IMR-90 (cell line): ENCODE data around the gene MAGEF1. TPM values are rescaled to one million over a fixed set of nuclear protein-coding genes. Genes with fewer than 3 reads are reported as not detected.

Source experiments
- ATAC-seq: fragments of 200-7000 bp; cut with Tn5 transposase; 2 replicates; pipeline ENCODE4 v1.9.1; 2020; ENCODE audit warnings: low read depth, mild to moderate bottlenecking, moderate library complexity
- BruUV-seq: library from RNA; stranded (reverse); fragments of 400-500 nt; replicated peaks from 2 replicates; lab custom pipeline; 2021; lab: Mats Ljungman, UMichigan
- CTCF ChIA-PET: fragments of 300-600 bp; formaldehyde crosslinking; extraction: SDS; loops from one replicate; lab custom pipeline; 2021; ENCODE audit warnings: antibody characterized with exemption; lab: Yijun Ruan, JAX
- POLR2A ChIA-PET: fragments of 300-600 bp; sonication (Branson Sonifier 250); formaldehyde crosslinking; loops from one replicate; lab custom pipeline; 2022; ENCODE audit warnings: antibody characterized with exemption; ENCODE audit not compliant: unreplicated experiment; lab: Charles Lee
- DNase-seq: peaks from one replicate; pipeline ENCODE4 v3.0.0; 2013
- H2AFZ ChIP-seq: replicated peaks from 2 replicates; pipeline ENCODE3; 2013; ENCODE audit warnings: low read length, mild to moderate bottlenecking; ENCODE audit not compliant: poor library complexity
- H2AK5ac ChIP-seq: 2 replicates; pipeline ENCODE4 v1.6.1; 2013; ENCODE audit warnings: low read depth, low read length, inconsistent platforms
- H2AK9ac ChIP-seq: replicated peaks from 2 replicates; pipeline ENCODE3; 2013; ENCODE audit warnings: mild to moderate bottlenecking, low read depth, low read length, moderate library complexity; ENCODE audit not compliant: poor library complexity
- H2BK120ac ChIP-seq: 2 replicates; pipeline ENCODE4 v1.6.1; 2013; ENCODE audit warnings: low read depth, low read length, inconsistent platforms
- H2BK15ac ChIP-seq: 3 replicates; pipeline ENCODE4 v1.6.1; 2013; ENCODE audit warnings: low read depth, low read length, inconsistent platforms
- H2BK20ac ChIP-seq: 2 replicates; pipeline ENCODE4 v1.6.1; 2013; ENCODE audit warnings: low read depth, mild to moderate bottlenecking, inconsistent platforms, low read length, moderate library complexity
- H2BK5ac ChIP-seq: 2 replicates; pipeline ENCODE4 v1.6.1; 2013; ENCODE audit warnings: mild to moderate bottlenecking, low read depth, low read length, inconsistent platforms; ENCODE audit not compliant: poor library complexity, severe bottlenecking
- H3K14ac ChIP-seq: replicated peaks from 2 replicates; pipeline ENCODE4 v1.6.1; 2013; ENCODE audit warnings: low read depth, low read length, inconsistent platforms
- H3K18ac ChIP-seq: 2 replicates; pipeline ENCODE4 v1.6.1; 2013; ENCODE audit warnings: low read depth, low read length, control low read depth
- H3K23ac ChIP-seq: 2 replicates; pipeline ENCODE4 v1.6.1; 2013; ENCODE audit warnings: low read depth, low read length, inconsistent platforms
- H3K27ac ChIP-seq: 2 replicates; pipeline ENCODE4 v1.5.1; 2013; ENCODE audit warnings: mild to moderate bottlenecking, control low read depth, low read length; ENCODE audit not compliant: insufficient read depth
- H3K27me3 ChIP-seq: 2 replicates; pipeline ENCODE4 v1.6.1; 2013; ENCODE audit warnings: low read length; ENCODE audit not compliant: control insufficient read depth, insufficient read depth
- H3K36me3 ChIP-seq: 2 replicates; pipeline ENCODE4 v1.6.1; 2013; ENCODE audit warnings: low read length, mixed read lengths; ENCODE audit not compliant: control insufficient read depth, insufficient read depth
- H3K4ac ChIP-seq: 2 replicates; pipeline ENCODE4 v1.6.1; 2013; ENCODE audit warnings: low read depth, low read length, inconsistent platforms
- H3K4me1 ChIP-seq: 2 replicates; pipeline ENCODE4 v1.6.1; 2013; ENCODE audit warnings: low read length, mixed read lengths; ENCODE audit not compliant: control insufficient read depth, insufficient read depth
- H3K4me2 ChIP-seq: 2 replicates; pipeline ENCODE4 v1.6.1; 2013; ENCODE audit warnings: low read depth, mild to moderate bottlenecking, control low read depth, low read length, moderate library complexity
- H3K4me3 ChIP-seq: 2 replicates; pipeline ENCODE4 v1.5.1; 2013; ENCODE audit warnings: low read depth, mild to moderate bottlenecking, control low read depth, low read length, moderate library complexity; ENCODE audit not compliant: insufficient read depth
- H3K56ac ChIP-seq: 2 replicates; pipeline ENCODE4 v1.6.1; 2013; ENCODE audit warnings: low read length, inconsistent platforms; ENCODE audit not compliant: insufficient read depth; ENCODE audit errors: extremely low read depth
- H3K79me1 ChIP-seq, 2 experiments: 2 replicates each; pipeline ENCODE4 v1.6.1; 2013; ENCODE audit warnings: low read length in 2 of 2, inconsistent platforms in 1 of 2, low read depth in 1 of 2
- H3K9ac ChIP-seq: 2 replicates; pipeline ENCODE4 v1.6.1; 2013; ENCODE audit warnings: low read depth, low read length, control low read depth
- H3K9me1 ChIP-seq: 2 replicates; pipeline ENCODE4 v1.6.1; 2013; ENCODE audit warnings: low read length, inconsistent platforms; ENCODE audit not compliant: insufficient read depth
- H3K9me3 ChIP-seq: 2 replicates; pipeline ENCODE4 v1.6.1; 2013; ENCODE audit warnings: low read length; ENCODE audit not compliant: control insufficient read depth, insufficient read depth
- H4K20me1 ChIP-seq: 2 replicates; pipeline ENCODE4 v1.6.1; 2013; ENCODE audit warnings: low read length, inconsistent platforms; ENCODE audit not compliant: insufficient read depth
- H4K5ac ChIP-seq: 2 replicates; pipeline ENCODE4 v1.6.1; 2013; ENCODE audit warnings: mild to moderate bottlenecking, low read depth, low read length, control low read depth
- H4K8ac ChIP-seq, 2 experiments: 2 replicates each; pipeline ENCODE4 v1.6.1; 2013; ENCODE audit warnings: low read depth in 2 of 2, low read length in 2 of 2, control low read depth in 1 of 2, inconsistent platforms in 1 of 2
- H4K91ac ChIP-seq: 2 replicates; pipeline ENCODE4 v1.6.1; 2013; ENCODE audit warnings: low read depth, low read length, inconsistent platforms; ENCODE audit not compliant: insufficient read depth
- BHLHE40 ChIP-seq: fragments of 150-350 bp; IDR thresholded peaks from 2 replicates; pipeline ENCODE4 v1.6.1; 2016; ENCODE audit warnings: mild to moderate bottlenecking, low read depth, low read length
- MAFK ChIP-seq: IDR thresholded peaks from 2 replicates; pipeline ENCODE4 v1.6.1; 2012; ENCODE audit warnings: low read depth, low read length, improper control_type of control experiment
- POLR2A ChIP-seq: IDR thresholded peaks from 2 replicates; pipeline ENCODE4 v1.6.1; 2012; ENCODE audit warnings: mild to moderate bottlenecking, low read depth, low read length
- RCOR1 ChIP-seq: IDR thresholded peaks from 2 replicates; pipeline ENCODE4 v1.6.1; 2012; ENCODE audit warnings: mild to moderate bottlenecking, low read length, improper control_type of control experiment; ENCODE audit not compliant: insufficient replicate concordance
- WGBS, 2 experiments: methylation state at CpG; one replicate each; pipeline versions ENCODE4 v1.1.5 to v1.1.7; 2013; ENCODE audit warnings: missing lambda C conversion rate in 2 of 2; ENCODE audit not compliant: insufficient read length in 1 of 2; ENCODE audit errors: extremely low coverage in 2 of 2; 5-methylcytosine and 5-hydroxymethylcytosine counted together
- dilution Hi-C: fragments of 300-500 bp; cut with HindIII; formaldehyde crosslinking; loops from one replicate; pipeline ENCODE4 v1.14.3; 2018; ENCODE audit warnings: low sequenced_read_pairs; ENCODE audit not compliant: unreplicated experiment
- in situ Hi-C: fragments of 300-500 bp; cut with MboI; formaldehyde crosslinking; loops from 3 replicates; pipeline ENCODE4 v1.14.3; 2019; ENCODE audit warnings: low sequenced_read_pairs, inconsistent platforms, mixed read lengths
- intact Hi-C: fragments of 100-400 bp; cut with micrococcal nuclease; formaldehyde crosslinking; loops from 2 replicates; pipeline ENCODE4 v1.10.0; 2022
- polyA plus RNA-seq, 3 experiments: library from polyadenylated mRNA; depleted of rRNA; stranded (reverse); fragments of >200 nt; gene quantifications; 2 replicates each; pipeline ENCODE4 v1.2.3, GENCODE V29; 2012; ENCODE audit warnings: low replicate concordance in 1 of 3
- total RNA-seq: library from RNA; depleted of rRNA; stranded (reverse); fragments of >200 nt; gene quantifications from 2 replicates; pipeline ENCODE4 v1.2.3, GENCODE V29; 2012
- TF ChIP-seq, protein P1 (sequence below): fragments of 150-350 bp; IDR thresholded peaks from 2 replicates; pipeline ENCODE4 v1.6.1; 2017; ENCODE audit warnings: mild to moderate bottlenecking, antibody characterized with exemption, low read length, low read depth

Gene MAGEF1
- total and polyA plus RNA-seq, 2 of the 4 experiments (the other 2 are of a cell fraction): 10.6 to 19.4 TPM

DNA sequence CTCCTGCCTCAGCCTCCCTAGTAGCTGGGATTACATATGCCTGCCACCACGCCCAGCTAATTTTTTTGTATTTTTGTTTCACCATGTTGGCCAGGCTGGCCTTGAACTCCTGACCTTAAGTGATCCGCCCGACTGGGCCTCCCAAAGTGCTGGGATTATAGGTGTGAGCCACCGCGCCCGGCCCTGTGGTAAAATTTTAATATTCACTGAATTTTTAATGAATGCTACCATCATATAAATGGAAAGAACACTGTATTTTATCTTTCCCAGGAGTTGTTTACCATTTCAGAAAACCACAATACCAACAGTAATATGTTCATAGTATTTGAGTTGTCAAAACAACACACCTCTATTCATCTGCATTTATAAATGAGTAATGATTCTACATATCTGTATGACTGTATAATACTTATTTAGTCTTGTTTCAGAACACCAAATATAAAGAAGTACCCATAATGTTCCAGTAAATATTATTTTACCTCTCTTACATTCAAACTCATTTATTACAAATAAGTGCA, 16.2 kb upstream of the MAGEF1 start:
- WGBS, 2 experiments: no CpG with 5 or more reads among the region's 6 CpGs
- ATAC-seq (no peak), DNase-seq (no peak)
- Histone ChIP-seq H2BK20ac (no peak overlapping the region), H4K8ac (no peak overlapping the region), H3K9me1 (no peaks in the 10 kb centered on the region), H2AK5ac (no peak overlapping the region), H4K91ac (no peak overlapping the region), H3K27ac (no peak overlapping the region), H3K27me3 (peaks cover 12% of the 10 kb centered on the region), H3K79me1 (no peaks in the 10 kb centered on the region), H3K4me3 (no peak overlapping the region), H3K9me3 (no peaks in the 10 kb centered on the region), H3K56ac (no peak overlapping the region), H4K5ac (no peak overlapping the region), H3K36me3 (no peaks in the 10 kb centered on the region), H3K4me1 (peaks cover 3% of the 10 kb centered on the region; the same call in 1 of the 2 replicates), H3K4me2 (no peak overlapping the region), H3K9ac (no peak overlapping the region), H4K20me1 (no peaks in the 10 kb centered on the region), H3K14ac (no peak overlapping the region), H2BK120ac (no peak overlapping the region), H3K4ac (no peak overlapping the region), H2BK15ac (no peak overlapping the region), H2AK9ac (no peak overlapping the region), H2AFZ (no peak overlapping the region), H3K23ac (no peak overlapping the region), H3K18ac (no peak overlapping the region), H2BK5ac (no peak overlapping the region)
- CTCF ChIA-PET: interaction anchor here (1.0 to 1.3 kb wide), 2 partner anchors 8 to 167 kb away, joined by 3 to 4 read pairs; no protein-coding TSS in a partner anchor
- dilution Hi-C loops (no loop called here), in situ Hi-C loops (no loop called here), intact Hi-C loops (no loop called here)
- TF ChIP-seq, protein P1, sequence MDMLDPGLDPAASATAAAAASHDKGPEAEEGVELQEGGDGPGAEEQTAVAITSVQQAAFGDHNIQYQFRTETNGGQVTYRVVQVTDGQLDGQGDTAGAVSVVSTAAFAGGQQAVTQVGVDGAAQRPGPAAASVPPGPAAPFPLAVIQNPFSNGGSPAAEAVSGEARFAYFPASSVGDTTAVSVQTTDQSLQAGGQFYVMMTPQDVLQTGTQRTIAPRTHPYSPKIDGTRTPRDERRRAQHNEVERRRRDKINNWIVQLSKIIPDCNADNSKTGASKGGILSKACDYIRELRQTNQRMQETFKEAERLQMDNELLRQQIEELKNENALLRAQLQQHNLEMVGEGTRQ: no peak
- TF ChIP-seq MAFK: no peak
- no peak for TF ChIP-seq BHLHE40
- TF ChIP-seq RCOR1: no peak
- TF ChIP-seq POLR2A: no peak
- no TSS peak for BruUV-seq
- POLR2A ChIA-PET: no interaction called here
